Parathyroid adenoma (tissue), 2 donors: ENCODE results near the gene PDE10A.

Experiments
- H2AFZ ChIP-seq: fragments of 300-600 bp; sonication (generic); one replicate; pipeline ENCODE4 v1.7.0; 2017; ENCODE audit warnings: antibody characterized with exemption, mild to moderate bottlenecking
- H3K27ac ChIP-seq: fragments of 300-600 bp; sonication (generic); one replicate; pipeline ENCODE4 v1.7.0; 2017
- H3K27me3 ChIP-seq: fragments of 300-600 bp; sonication (generic); one replicate; pipeline ENCODE4 v1.7.0; 2017; ENCODE audit warnings: low read length; ENCODE audit not compliant: control insufficient read depth, insufficient read depth
- H3K36me3 ChIP-seq: fragments of 300-600 bp; sonication (generic); one replicate; pipeline ENCODE4 v1.7.0; 2017; ENCODE audit warnings: low read length; ENCODE audit not compliant: control insufficient read depth, insufficient read depth
- H3K4me1 ChIP-seq: fragments of 300-600 bp; sonication (generic); one replicate; pipeline ENCODE4 v1.7.0; 2017; ENCODE audit warnings: control low read depth
- H3K4me2 ChIP-seq: fragments of 300-600 bp; sonication (generic); one replicate; pipeline ENCODE4 v1.7.0; 2017; ENCODE audit warnings: low read length
- H3K4me3 ChIP-seq: fragments of 300-600 bp; sonication (generic); one replicate; pipeline ENCODE4 v1.7.0; 2017; ENCODE audit warnings: low read depth, low read length
- H3K79me2 ChIP-seq: fragments of 300-600 bp; sonication (generic); one replicate; pipeline ENCODE4 v1.7.0; 2017; ENCODE audit warnings: control low read depth
- H3K9ac ChIP-seq: fragments of 300-600 bp; sonication (generic); one replicate; pipeline ENCODE4 v1.7.0; 2017; ENCODE audit warnings: mild to moderate bottlenecking
- H3K9me3 ChIP-seq: fragments of 300-600 bp; sonication (generic); one replicate; pipeline ENCODE4 v1.7.0; 2017; ENCODE audit warnings: low read length; ENCODE audit not compliant: control insufficient read depth
- CTCF ChIP-seq: fragments of 300-600 bp; sonication (generic); IDR thresholded peaks from one replicate; pipeline ENCODE4 v1.7.0; 2017; ENCODE audit warnings: antibody characterized with exemption, mild to moderate bottlenecking
- donor health status: primary hyperparathyroidism.

Gene PDE10A

GRCh38 chr6:165657325-165657680 is 5.7 kb downstream of the PDE10A start:
- peaks cover 12% of the 10 kb centered on the region for H3K27me3 ChIP-seq
- H3K27ac ChIP-seq = no peak overlapping the region
- H3K79me2 ChIP-seq = no peaks in the 10 kb centered on the region
- H3K4me2 ChIP-seq = no peak overlapping the region
- H2AFZ ChIP-seq = no peak overlapping the region
- H3K9ac ChIP-seq = no peak overlapping the region
- no peaks in the 10 kb centered on the region for H3K4me1 ChIP-seq
- H3K9me3 ChIP-seq = no peaks in the 10 kb centered on the region
- H3K36me3 ChIP-seq = no peaks in the 10 kb centered on the region
- H3K4me3 ChIP-seq = no peak overlapping the region
- TF ChIP-seq CTCF = no peak

- no peak overlapping the region for H2AFZ ChIP-seq
- no peak overlapping the region for H3K9ac ChIP-seq
- no peak overlapping the region for H3K4me3 ChIP-seq
Measured at GRCh38 chr6:165656581-165657324, 6.3 kb downstream of the PDE10A start.

GRCh38 chr6:165655191-165655590 is 7.8 kb downstream of the PDE10A start:
- no peaks in the 10 kb centered on the region for H3K4me1 ChIP-seq
- no peak for TF ChIP-seq CTCF
- H3K4me2 ChIP-seq = no peak overlapping the region
- no peak overlapping the region for H3K9ac ChIP-seq
- no peak overlapping the region for H2AFZ ChIP-seq
- no peaks in the 10 kb centered on the region for H3K9me3 ChIP-seq
- H3K36me3 ChIP-seq = no peaks in the 10 kb centered on the region
- no peak overlapping the region for H3K4me3 ChIP-seq
- no peak overlapping the region for H3K27ac ChIP-seq
- H3K27me3 ChIP-seq = peaks cover 3% of the 10 kb centered on the region
- no peaks in the 10 kb centered on the region for H3K79me2 ChIP-seq

More at GRCh38 chr6:165656581-165657324, 6.3 kb downstream of the PDE10A start:
- H3K4me1 ChIP-seq = no peaks in the 10 kb centered on the region
- no peak overlapping the region for H3K27ac ChIP-seq
- H3K79me2 ChIP-seq = no peaks in the 10 kb centered on the region
- no peak overlapping the region for H3K4me2 ChIP-seq
- no peaks in the 10 kb centered on the region for H3K36me3 ChIP-seq
- H3K9me3 ChIP-seq = no peaks in the 10 kb centered on the region
- peaks cover 12% of the 10 kb centered on the region for H3K27me3 ChIP-seq
- TF ChIP-seq CTCF = no peak

GRCh38 chr6:165654144-165654543 is 8.9 kb downstream of the PDE10A start:
- no peaks in the 10 kb centered on the region for H3K27me3 ChIP-seq
- no peak for TF ChIP-seq CTCF
- no peak overlapping the region for H3K4me3 ChIP-seq
- H3K36me3 ChIP-seq = no peaks in the 10 kb centered on the region
- no peaks in the 10 kb centered on the region for H3K9me3 ChIP-seq
- H3K9ac ChIP-seq = no peak overlapping the region
- no peaks in the 10 kb centered on the region for H3K4me1 ChIP-seq
- no peak overlapping the region for H2AFZ ChIP-seq
- H3K4me2 ChIP-seq = no peak overlapping the region
- H3K27ac ChIP-seq = no peak overlapping the region
- no peaks in the 10 kb centered on the region for H3K79me2 ChIP-seq

GRCh38 chr6:165653607-165654006 is 9.4 kb downstream of the PDE10A start:
- no peak overlapping the region for H3K4me3 ChIP-seq
- no peak overlapping the region for H3K4me2 ChIP-seq
- no peaks in the 10 kb centered on the region for H3K4me1 ChIP-seq
- H3K27ac ChIP-seq = no peak overlapping the region
- H3K27me3 ChIP-seq = no peaks in the 10 kb centered on the region
- H3K36me3 ChIP-seq = no peaks in the 10 kb centered on the region
- no peaks in the 10 kb centered on the region for H3K9me3 ChIP-seq
- no peak overlapping the region for H2AFZ ChIP-seq
- no peaks in the 10 kb centered on the region for H3K79me2 ChIP-seq
- no peak for TF ChIP-seq CTCF
- no peak overlapping the region for H3K9ac ChIP-seq
